ENCODE data around the gene TCF4. TPM values are rescaled to one million over a fixed set of nuclear protein-coding genes. Genes with fewer than 3 reads are reported as not detected.

The TCF4 gene
- total RNA-seq, 4 donors from 2014 or later: 114 to 190 (median 132) TPM

- 61 to 73% methylated on average over 5 of the region's 5 CpGs for WGBS, 2 donors
- TF ChIP-seq POLR2A (IDR thresholded peaks at IDR 0.05) (no peak), CTCF (IDR thresholded peaks at IDR 0.05) (no peak)
- H3K4me3 ChIP-seq (replicated peaks in 1 of 3): no peak overlapping the region
- H3K27ac ChIP-seq: peak overlapping the region; percentile 54 to 67 (median 59)
- peaks cover 0 to 6% of the 10 kb centered on the region in 2 donors for H3K36me3 ChIP-seq
- intact Hi-C loops (cut with DNase I): no loop called here
- DNase-seq: no peak
- no peaks in the 10 kb centered on the region for H3K27me3 ChIP-seq
- H3K9me3 ChIP-seq: no peaks in the 10 kb centered on the region
- H3K4me1 ChIP-seq: peaks cover 16 to 18% of the 10 kb centered on the region in 2 donors
Observed at GRCh38 chr18:55265130-55265675, 322.8 kb downstream of the TCF4 start.

GRCh38 chr18:55264108-55264507 lies 323.9 kb downstream of the TCF4 start:
- TF ChIP-seq POLR2A (IDR thresholded peaks at IDR 0.05): no peak
- TF ChIP-seq CTCF (IDR thresholded peaks at IDR 0.05): no peak
- Histone ChIP-seq H3K4me3 (replicated peaks in 1 of 3) (no peak overlapping the region), H3K27me3 (no peaks in the 10 kb centered on the region), H3K4me1 (peaks cover 16 to 18% of the 10 kb centered on the region in 2 donors), H3K36me3 (peaks cover 0 to 3% of the 10 kb centered on the region in 2 donors), H3K9me3 (no peaks in the 10 kb centered on the region), H3K27ac (peak overlapping the region; percentile 54 to 67 (median 59))
- DNase-seq: peak; percentile 41 to 43
- intact Hi-C loops (cut with DNase I): no loop called here
- 16 to 26% methylated on average over 3 of the region's 3 CpGs for WGBS, 2 donors

- Histone ChIP-seq H3K36me3 (peaks cover 0 to 3% of the 10 kb centered on the region in 2 donors), H3K4me1 (peaks cover 16 to 18% of the 10 kb centered on the region in 2 donors), H3K4me3 (replicated peaks in 1 of 3) (no peak overlapping the region), H3K27ac (no peak overlapping the region), H3K9me3 (no peaks in the 10 kb centered on the region), H3K27me3 (no peaks in the 10 kb centered on the region)
- no peak for TF ChIP-seq POLR2A (IDR thresholded peaks at IDR 0.05)
- TF ChIP-seq CTCF (IDR thresholded peaks at IDR 0.05): no peak
- no peak for DNase-seq
- 73 to 77% methylated on average over 1 of the region's 1 CpG for WGBS, 2 donors
- intact Hi-C loops (cut with DNase I): no loop called here
Observed at GRCh38 chr18:55262021-55262560, 325.9 kb downstream of the TCF4 start.

GRCh38 chr18:55261253-55261652 lies 326.7 kb downstream of the TCF4 start:
- Histone ChIP-seq H3K9me3 (no peaks in the 10 kb centered on the region), H3K27ac (no peak overlapping the region), H3K27me3 (no peaks in the 10 kb centered on the region), H3K4me3 (replicated peaks in 1 of 3) (no peak overlapping the region), H3K36me3 (peaks cover 0 to 7% of the 10 kb centered on the region in 2 donors), H3K4me1 (peaks cover 16 to 18% of the 10 kb centered on the region in 2 donors)
- intact Hi-C loops (cut with DNase I): no loop called here
- DNase-seq: no peak
- TF ChIP-seq POLR2A (IDR thresholded peaks at IDR 0.05): no peak
- TF ChIP-seq CTCF (IDR thresholded peaks at IDR 0.05): no peak
- 89 to 91% methylated on average over 4 of the region's 4 CpGs for WGBS, 2 donors

GRCh38 chr18:55258088-55258487 lies 329.9 kb downstream of the TCF4 start:
- WGBS, 2 donors: 93 to 94% methylated on average over 4 of the region's 4 CpGs
- H3K27me3 ChIP-seq: no peaks in the 10 kb centered on the region
- peaks cover 8 to 22% of the 10 kb centered on the region in 2 donors for H3K36me3 ChIP-seq
- H3K27ac ChIP-seq: no peak overlapping the region
- H3K4me3 ChIP-seq (replicated peaks in 1 of 3): no peak overlapping the region
- no peak for DNase-seq
- H3K4me1 ChIP-seq: peaks cover 0 to 1% of the 10 kb centered on the region in 2 donors
- H3K9me3 ChIP-seq: no peaks in the 10 kb centered on the region
- intact Hi-C loops (cut with DNase I): no loop called here
- TF ChIP-seq POLR2A (IDR thresholded peaks at IDR 0.05) (no peak), CTCF (IDR thresholded peaks at IDR 0.05) (no peak)
